Muscle layer of colon (tissue), 2 donors: ENCODE measurements around the gene AFG3L2.
"Not testable (repeated sequence)": the region's sequence is repeated elsewhere in the genome, so short reads cannot be mapped to it uniquely, and the experiment has no call there.

Experiments
- H3K27ac ChIP-seq: one replicate; pipeline ENCODE4 v1.7.0; 2013; ENCODE audit warnings: low read depth, mild to moderate bottlenecking, low read length, moderate library complexity
- H3K27me3 ChIP-seq, 2 donors: one replicate each; pipeline ENCODE4 v1.7.0; 2013; ENCODE audit warnings: low read length in 2 of 2, mild to moderate bottlenecking in 2 of 2; ENCODE audit not compliant: insufficient read depth in 2 of 2, control insufficient read depth in 1 of 2
- H3K36me3 ChIP-seq: one replicate; pipeline ENCODE4 v1.7.0; 2013; ENCODE audit warnings: mild to moderate bottlenecking, low read length; ENCODE audit not compliant: insufficient read depth
- H3K4me1 ChIP-seq: one replicate; pipeline ENCODE4 v1.7.0; 2013; ENCODE audit warnings: mild to moderate bottlenecking, low read length; ENCODE audit not compliant: insufficient read depth
- H3K4me3 ChIP-seq, 2 donors: one replicate each; pipeline ENCODE4 v1.7.0; 2013; ENCODE audit warnings: low read length in 2 of 2, low read depth in 1 of 2, mild to moderate bottlenecking in 1 of 2, moderate library complexity in 1 of 2
- H3K9ac ChIP-seq: one replicate; pipeline ENCODE4 v1.7.0; 2013; ENCODE audit warnings: low read length
- H3K9me3 ChIP-seq: one replicate; pipeline ENCODE4 v1.7.0; 2013; ENCODE audit warnings: mild to moderate bottlenecking, low read length
- donor health status: abdominal sarcoma.
- donor health status: Adenocarcinoma of cecum.

AFG3L2 gene

DNA sequence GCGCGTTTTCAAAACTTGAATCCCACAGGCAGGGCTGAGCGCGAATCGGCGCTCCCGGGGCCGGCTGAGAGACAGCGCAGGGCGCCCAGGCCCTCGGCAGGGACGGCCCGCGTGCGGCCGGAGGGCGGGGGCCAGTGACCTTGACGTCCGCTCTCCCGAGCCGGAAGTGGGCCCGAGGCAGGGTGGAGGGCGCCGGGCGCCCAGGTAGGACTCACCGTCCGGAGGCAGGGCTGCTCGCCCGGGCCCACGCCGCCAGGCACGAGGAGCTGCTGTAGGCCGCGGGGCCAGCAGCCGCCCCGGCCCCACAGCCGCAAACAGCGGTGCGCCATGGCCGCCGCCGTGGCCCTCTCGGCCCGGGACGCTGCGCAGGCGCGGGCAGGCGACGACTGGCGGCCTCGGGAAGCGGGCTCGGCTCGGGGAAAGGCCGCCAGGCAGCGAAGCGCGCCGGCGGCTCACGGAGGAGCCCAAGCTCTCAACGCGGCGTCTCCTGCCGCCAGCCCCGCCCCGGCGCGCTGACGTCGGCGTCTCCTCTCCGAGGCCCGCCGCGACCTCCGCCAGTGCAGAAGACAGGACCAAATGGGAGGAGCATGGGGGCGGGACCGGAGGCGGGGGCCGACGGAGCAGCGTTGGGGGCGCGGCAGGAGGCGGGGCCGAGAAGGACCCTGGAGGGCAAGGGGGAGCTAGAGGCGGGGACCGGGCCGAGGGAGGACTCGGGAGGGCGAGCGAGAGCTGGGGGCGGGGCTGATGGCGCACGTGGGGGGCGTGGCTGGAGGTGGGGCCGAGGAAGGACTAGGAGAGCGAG, at the start of gene AFG3L2:
Gene AFG3L2 (minus strand): TSS at position 474 of the 802 bp plus-strand sequence. CDS start 145 bp downstream, at position 329.
- Histone ChIP-seq H3K27ac (peak within 1 kb of the TSS; percentile 95), H3K4me1 (peaks cover 20% of the 10 kb centered on the region), H3K36me3 (peaks cover 6% of the 10 kb centered on the region), H3K27me3 (no peaks in the 10 kb centered on the region), H3K9ac (peak within 1 kb of the TSS; percentile 93), H3K4me3 (peak within 1 kb of the TSS; percentile 38 to 84), H3K9me3 (no peaks in the 10 kb centered on the region)

DNA sequence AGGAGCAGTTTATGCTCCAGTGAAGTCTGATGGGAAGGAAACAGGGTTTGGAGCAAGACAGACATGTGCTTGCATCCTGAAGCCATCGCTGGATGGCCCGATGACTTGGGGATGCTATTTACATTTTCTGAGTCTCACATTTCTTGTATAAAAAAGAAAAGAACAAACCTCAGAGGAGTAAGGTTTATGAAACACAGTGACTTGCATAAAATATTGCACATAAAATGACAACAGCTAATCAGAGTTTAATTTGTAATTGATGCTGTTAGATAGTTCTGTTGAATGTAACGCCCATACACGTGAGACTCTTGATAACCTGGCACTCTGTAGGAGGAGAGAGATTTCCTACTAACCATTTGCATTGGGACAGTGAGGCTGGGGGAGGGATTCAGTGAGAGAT, 47.2 kb upstream of the AFG3L2 start:
- Histone ChIP-seq H3K36me3 (peaks cover 10% of the 10 kb centered on the region), H3K9ac (no peak overlapping the region)

DNA sequence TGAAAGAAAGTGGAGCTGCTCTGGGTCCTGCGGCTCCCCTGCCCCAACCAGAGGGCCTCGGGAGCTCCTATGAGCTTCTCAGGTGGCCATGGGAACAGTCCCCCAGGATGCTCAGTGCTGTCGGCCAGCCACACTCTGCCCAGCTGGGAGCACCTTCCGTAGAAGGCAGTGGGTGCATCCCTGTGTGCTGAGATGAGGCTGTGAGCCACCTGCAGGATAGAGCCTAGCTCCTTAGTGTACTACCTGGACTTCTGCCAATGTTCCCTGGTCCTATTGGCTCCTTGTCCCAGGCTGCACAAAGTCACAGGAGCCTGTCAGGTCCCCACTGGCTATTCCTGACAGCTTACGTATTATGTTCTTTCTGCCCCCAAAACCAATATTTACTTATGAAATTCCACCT, 46.8 kb upstream of the AFG3L2 start:
- Histone ChIP-seq H3K4me1 (peaks cover 6% of the 10 kb centered on the region), H3K27ac (no peak overlapping the region), H3K9me3 (no peaks in the 10 kb centered on the region)

More for the DNA sequence above, 47.2 kb upstream of the AFG3L2 start:
- H3K27ac ChIP-seq, result no peak overlapping the region
- no peak overlapping the region for H3K4me3 ChIP-seq
- H3K9me3 ChIP-seq, result no peaks in the 10 kb centered on the region
- H3K4me1 ChIP-seq, result peaks cover 6% of the 10 kb centered on the region
- H3K27me3 ChIP-seq, result no peaks in the 10 kb centered on the region

DNA sequence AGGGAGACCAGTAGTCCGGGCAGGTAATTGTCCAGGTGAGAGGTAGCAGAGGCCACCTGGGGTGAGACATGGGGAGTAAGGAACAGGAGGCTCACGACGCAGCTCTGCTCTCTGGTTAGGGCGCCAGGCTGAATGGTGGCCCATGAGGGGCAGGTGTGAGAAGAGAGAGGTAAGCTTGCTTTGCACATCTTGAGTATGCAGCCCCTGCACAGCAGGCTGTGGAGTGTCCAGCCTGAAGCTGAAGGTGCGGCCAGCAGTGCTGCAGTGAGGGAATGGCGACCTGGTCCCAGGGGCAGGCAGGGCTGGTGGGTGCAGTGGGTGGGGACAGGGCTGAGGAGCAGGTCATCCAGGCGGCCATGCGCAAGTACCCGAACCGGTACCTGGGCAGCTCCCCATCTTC, 46.4 kb upstream of the AFG3L2 start:
- H3K9ac ChIP-seq, result no peak overlapping the region
- H3K27ac ChIP-seq, result no peak overlapping the region
- peaks cover 7% of the 10 kb centered on the region for H3K36me3 ChIP-seq
- peaks cover 6% of the 10 kb centered on the region for H3K4me1 ChIP-seq
- H3K4me3 ChIP-seq, result no peak overlapping the region
- no peaks in the 10 kb centered on the region for H3K9me3 ChIP-seq
- no peaks in the 10 kb centered on the region for H3K27me3 ChIP-seq

More for the DNA sequence above, 46.8 kb upstream of the AFG3L2 start:
- Histone ChIP-seq H3K27me3 (no peaks in the 10 kb centered on the region), H3K9ac (no peak overlapping the region), H3K4me3 (no peak overlapping the region), H3K36me3 (peaks cover 8% of the 10 kb centered on the region)

DNA sequence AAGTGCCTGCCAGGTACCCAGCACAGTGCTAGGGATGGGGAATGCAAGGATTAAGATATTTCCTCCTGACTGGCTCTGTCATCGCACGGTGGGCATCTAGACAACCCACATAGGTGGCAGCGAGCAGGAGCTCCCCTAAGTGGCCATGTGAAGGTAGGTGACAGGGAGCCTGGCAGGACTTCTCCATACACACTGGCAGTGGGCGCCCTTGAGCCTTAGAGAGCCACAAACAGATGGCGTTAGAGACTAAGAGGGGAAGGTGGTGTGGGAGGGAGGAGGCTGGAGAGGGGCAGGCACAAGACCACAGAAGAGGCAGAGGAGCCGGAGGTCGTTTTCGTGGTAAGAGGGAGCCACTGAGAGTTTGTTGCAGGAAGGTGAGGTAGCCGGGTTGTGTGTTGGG, 45.9 kb upstream of the AFG3L2 start:
- Histone ChIP-seq H3K27ac (no peak overlapping the region), H3K36me3 (peaks cover 2% of the 10 kb centered on the region), H3K9me3 (no peaks in the 10 kb centered on the region), H3K4me3 (no peak overlapping the region), H3K27me3 (no peaks in the 10 kb centered on the region), H3K9ac (no peak overlapping the region), H3K4me1 (peaks cover 6% of the 10 kb centered on the region)

DNA sequence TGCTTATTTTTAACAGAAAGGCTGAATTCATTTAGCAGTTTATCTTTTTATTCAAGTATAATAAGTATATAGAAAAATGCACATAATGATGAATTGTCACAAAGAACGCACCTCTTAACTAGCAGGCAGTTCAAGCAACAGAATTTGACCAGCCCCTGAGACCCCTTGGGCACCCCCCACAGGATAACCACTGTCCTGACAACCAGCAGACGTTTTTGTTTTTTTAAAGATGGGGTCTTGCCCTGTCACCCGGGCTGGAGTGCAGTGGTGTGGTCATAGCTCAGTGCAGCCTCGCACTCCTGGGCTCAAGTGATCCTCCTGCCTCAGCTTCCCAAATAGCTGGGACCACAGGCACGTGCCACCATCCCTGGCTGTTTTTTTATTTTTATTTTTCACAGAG, 44.7 kb upstream of the AFG3L2 start:
- Histone ChIP-seq H3K4me3 (no peak overlapping the region), H3K27ac (no peak overlapping the region), H3K4me1 (peaks cover 6% of the 10 kb centered on the region), H3K9ac (no peak overlapping the region), H3K27me3 (no peaks in the 10 kb centered on the region), H3K9me3 (no peaks in the 10 kb centered on the region), H3K36me3 (no peaks in the 10 kb centered on the region)

DNA sequence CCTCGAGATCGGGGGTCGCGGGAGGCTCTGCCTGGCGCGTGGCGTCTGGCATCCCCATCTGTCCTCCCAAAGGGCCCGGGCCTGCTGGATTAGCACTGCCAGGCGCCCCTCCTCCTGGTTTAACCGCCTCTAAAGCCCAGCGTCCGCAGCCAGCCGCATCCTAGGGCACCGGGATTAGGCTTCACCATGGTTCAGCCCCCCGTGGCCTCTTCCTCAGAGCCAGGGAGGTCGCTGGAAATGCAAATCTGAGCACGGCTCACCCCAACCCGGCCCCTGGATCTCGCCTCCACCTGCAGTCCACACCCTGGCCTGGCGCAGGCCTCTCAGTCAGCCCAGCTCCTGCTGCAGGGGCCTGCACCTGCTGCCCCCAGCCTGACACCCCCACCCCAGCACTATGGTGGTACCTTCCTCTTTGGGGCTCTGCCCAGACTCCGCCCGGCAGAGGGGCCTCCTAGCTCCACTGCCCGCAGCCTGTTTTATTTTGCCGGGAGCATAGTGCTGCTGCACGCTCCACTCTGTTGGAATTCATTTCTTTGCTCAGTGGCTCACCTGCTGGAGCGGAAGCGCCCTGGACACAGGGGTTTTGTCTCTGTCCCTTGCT, 43.9 kb upstream of the AFG3L2 start:
- Histone ChIP-seq H3K9ac (no peak overlapping the region), H3K36me3 (no peaks in the 10 kb centered on the region), H3K9me3 (no peaks in the 10 kb centered on the region), H3K27ac (no peak overlapping the region), H3K27me3 (no peaks in the 10 kb centered on the region), H3K4me3 (no peak overlapping the region), H3K4me1 (peaks cover 6% of the 10 kb centered on the region)

DNA sequence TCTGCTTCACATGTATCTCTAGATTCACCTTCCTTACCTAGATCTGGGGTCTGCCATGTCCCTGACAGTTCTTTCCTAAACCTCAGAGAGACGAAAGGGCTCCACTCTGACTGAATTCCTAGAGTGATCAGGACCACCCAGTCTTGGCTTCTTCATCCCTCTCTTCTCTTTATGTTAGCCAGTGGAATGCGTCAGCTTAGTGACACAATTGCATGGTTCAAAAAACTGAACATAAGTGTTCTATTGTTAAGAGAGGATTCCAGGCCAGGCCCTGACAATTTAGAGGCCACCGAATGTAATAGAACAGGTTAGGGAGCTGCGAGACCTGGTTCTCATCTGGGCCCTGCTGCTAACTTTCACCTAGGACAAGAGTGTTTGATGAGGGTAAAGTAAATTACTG, 40.7 kb upstream of the AFG3L2 start:
- no peaks in the 10 kb centered on the region for H3K9me3 ChIP-seq
- no peaks in the 10 kb centered on the region for H3K27me3 ChIP-seq
- H3K27ac ChIP-seq, result no peak overlapping the region
- H3K36me3 ChIP-seq, result no peaks in the 10 kb centered on the region
- peaks cover 6% of the 10 kb centered on the region for H3K4me1 ChIP-seq
- no peak overlapping the region for H3K9ac ChIP-seq
- no peak overlapping the region for H3K4me3 ChIP-seq

DNA sequence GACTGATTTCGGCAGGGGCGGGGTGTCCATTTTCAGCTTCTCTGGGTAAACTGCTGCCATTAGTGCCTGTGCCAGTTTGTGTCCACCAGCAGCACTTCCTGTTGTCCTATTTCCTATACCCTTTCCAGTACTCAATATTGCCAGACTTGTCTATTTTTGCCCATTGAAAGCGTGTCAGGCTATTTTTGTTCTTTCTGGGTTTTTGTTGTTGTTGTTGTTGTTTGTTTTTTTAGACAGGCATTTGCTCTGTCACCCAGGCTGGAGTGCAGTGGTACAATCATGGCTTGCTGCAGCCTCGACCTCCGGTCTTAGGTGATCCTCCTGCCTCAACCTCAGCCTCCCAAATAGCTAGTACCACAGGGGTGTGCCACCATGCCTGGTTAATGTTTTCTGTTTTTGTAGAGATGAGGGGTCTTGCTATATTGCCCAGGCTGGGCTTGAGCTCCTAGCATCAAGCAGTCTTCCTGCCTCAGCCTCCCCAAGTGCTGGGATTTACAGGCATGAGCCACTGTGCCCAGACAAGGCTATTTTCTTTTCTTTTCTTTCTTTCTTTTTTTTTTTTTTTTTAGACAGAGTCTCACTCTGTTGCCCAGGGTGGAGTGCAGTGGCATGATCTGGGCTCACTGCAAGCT, 39.2 kb upstream of the AFG3L2 start:
- Histone ChIP-seq H3K9me3 (no peaks in the 10 kb centered on the region), H3K9ac (no peak overlapping the region), H3K4me1 (peaks cover 5% of the 10 kb centered on the region)

DNA sequence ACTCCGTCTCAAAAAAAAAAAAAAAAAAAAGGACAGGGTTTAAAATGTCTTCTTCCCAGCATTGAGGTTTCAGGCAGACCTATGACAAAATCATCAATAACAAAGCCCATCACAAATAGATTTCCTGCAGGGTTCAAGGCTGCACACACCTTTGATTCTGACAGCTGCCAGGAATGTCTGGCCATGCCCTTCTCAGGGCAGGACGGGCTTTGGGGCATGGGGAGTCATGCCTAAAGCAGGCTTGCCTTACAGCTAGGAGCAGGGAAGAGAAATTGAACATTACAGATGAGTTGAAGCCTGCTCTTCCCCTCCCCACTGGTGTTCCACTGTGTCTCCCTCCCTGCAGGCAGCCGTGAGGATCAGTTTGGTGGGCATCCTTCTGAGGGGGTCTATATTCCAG, 34.4 kb upstream of the AFG3L2 start:
- no peak overlapping the region for H3K4me3 ChIP-seq
- H3K4me1 ChIP-seq, result peaks cover 6% of the 10 kb centered on the region
- H3K27me3 ChIP-seq, result no peaks in the 10 kb centered on the region
- H3K36me3 ChIP-seq, result no peaks in the 10 kb centered on the region
- H3K27ac ChIP-seq, result no peak overlapping the region
- H3K9ac ChIP-seq, result no peak overlapping the region
- no peaks in the 10 kb centered on the region for H3K9me3 ChIP-seq

More for the DNA sequence above, 39.2 kb upstream of the AFG3L2 start:
- no peak overlapping the region for H3K4me3 ChIP-seq
- no peak overlapping the region for H3K27ac ChIP-seq
- H3K27me3 ChIP-seq, result no peaks in the 10 kb centered on the region
- no peaks in the 10 kb centered on the region for H3K36me3 ChIP-seq

DNA sequence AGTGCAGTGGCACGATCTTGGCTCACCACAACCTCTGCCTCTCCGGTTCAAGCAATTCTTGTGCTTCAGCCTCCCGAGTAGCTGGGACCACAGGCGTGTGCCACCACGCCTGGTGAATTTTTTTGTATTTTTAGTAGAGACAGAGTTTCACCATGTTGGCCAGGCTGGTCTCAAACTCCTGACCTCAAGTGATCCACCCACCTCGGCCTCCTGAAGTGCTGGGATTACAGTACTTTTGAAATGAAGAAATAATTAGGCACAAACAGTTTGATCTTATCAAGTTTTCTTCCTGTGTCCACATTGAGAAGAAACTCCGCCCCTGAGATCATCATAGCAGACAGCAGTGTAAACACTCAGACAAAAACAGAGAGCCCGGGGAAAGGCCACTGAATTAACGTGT, 33.7 kb upstream of the AFG3L2 start:
- not testable (repeated sequence) for H3K4me3 ChIP-seq, H3K27me3 ChIP-seq, H3K9ac ChIP-seq, H3K36me3 ChIP-seq, H3K4me1 ChIP-seq, H3K9me3 ChIP-seq, H3K27ac ChIP-seq
